GM11168 (cell line): ENCODE data around the gene LTBP2.

ENCODE experiments used
- in situ Hi-C: fragments of 300-500 bp; cut with MboI; formaldehyde crosslinking; loops from one replicate; pipeline ENCODE4 v1.12.0; 2022; ENCODE audit warnings: low sequenced_read_pairs; ENCODE audit not compliant: unreplicated experiment

Gene LTBP2

GRCh38 chr14:74535756-74536325, 76.2 kb downstream of the LTBP2 start:
- in situ Hi-C loops, result no loop called here

GRCh38 chr14:74533576-74533975, 78.5 kb downstream of the LTBP2 start:
- in situ Hi-C loops, result no loop called here

- in situ Hi-C loops, result no loop called here
Observed at GRCh38 chr14:74532246-74532645, 79.8 kb downstream of the LTBP2 start.

DNA sequence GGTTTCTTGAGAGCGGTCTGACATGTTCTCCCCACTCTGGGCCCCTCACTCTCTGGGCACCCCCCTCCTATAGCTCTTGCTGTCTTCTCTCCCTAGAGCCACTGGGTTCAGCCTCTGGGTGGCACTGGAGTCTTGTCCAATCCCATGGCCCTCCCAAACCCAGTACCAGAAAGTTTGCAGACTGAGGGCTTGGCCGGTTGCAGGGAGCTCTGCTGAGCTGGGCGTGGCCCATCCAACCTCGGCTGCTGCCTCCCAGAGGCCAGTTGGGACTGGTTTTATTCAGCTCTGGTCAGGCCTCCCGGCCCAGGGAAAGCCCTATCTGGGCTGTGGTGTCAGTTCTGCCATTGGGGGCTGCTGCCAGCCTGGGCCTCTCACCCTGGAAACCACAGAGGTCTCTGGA, 80.6 kb downstream of the LTBP2 start:
- in situ Hi-C loops, result no loop called here

- in situ Hi-C loops, result no loop called here
Observed at GRCh38 chr14:74531006-74531405, 81.0 kb downstream of the LTBP2 start.

DNA sequence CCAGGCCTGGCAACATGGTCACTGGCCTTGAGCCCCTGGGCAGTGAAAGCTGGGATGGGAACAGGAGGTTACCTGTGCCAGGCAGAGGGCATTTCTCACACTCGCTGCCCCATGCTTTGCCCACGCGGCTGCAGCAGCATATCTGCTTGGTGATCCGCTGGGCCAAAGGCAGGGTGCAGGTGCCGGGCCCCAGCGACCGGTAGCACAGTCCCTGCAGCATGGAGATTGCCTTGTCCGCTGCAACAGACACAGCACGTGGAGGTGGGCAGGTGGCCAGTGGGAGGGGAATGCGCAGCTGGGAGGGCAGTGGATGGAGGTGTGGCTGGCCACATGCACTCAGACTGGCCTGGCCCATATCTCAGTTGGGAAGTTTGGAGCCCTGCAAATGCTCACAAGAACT, 83.2 kb downstream of the LTBP2 start:
- in situ Hi-C loops, result no loop called here

- in situ Hi-C loops, result no loop called here
Observed at GRCh38 chr14:74528406-74528805, 83.6 kb downstream of the LTBP2 start.

DNA sequence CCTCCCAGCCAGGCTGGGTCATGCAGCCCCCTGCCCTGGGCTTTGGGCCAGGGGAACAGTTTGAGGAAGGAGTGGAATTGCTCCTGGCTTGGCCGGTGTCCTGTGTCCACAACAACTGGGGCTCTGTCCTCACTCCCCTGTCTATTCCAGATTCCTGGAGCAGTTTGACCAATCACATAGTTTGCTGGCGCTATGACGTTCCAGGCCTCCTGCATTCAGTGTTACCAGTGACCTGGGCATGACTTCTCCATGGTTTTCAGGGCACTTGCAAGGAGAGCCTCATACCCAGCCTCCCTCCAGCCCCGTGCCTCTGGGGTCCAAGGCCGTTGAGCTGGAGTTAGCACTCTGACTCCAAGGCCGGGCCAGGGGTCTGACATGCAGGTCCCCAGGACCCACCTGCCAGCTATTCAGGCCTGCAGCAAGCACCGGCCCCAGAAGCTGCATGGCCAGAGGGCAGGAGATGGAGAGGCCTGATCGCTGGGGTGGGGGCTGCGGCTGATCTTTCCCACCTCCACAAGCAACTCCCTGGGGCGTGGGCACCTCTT, 84.2 kb downstream of the LTBP2 start:
- in situ Hi-C loops, result no loop called here

GRCh38 chr14:74526854-74527585, 85.0 kb downstream of the LTBP2 start:
- in situ Hi-C loops, result no loop called here

GRCh38 chr14:74525361-74525851, 86.6 kb downstream of the LTBP2 start:
- in situ Hi-C loops, result no loop called here

DNA sequence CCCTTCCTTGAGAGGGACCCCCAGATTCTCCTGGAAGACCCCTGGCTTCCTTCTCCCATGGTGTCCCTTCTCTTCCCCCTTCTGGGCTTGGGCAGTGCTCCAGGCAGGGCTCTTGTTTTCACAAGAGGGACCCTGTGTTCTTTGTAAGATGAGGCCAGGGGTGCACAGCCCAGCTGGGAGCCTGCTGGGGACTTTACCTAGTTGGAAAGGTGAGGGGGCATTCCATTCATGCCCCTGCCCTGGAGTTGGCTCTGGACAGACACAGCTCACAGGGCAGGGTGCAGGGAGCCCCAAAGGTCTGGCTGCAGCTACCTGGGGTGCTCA, 87.3 kb downstream of the LTBP2 start:
- in situ Hi-C loops, result no loop called here

DNA sequence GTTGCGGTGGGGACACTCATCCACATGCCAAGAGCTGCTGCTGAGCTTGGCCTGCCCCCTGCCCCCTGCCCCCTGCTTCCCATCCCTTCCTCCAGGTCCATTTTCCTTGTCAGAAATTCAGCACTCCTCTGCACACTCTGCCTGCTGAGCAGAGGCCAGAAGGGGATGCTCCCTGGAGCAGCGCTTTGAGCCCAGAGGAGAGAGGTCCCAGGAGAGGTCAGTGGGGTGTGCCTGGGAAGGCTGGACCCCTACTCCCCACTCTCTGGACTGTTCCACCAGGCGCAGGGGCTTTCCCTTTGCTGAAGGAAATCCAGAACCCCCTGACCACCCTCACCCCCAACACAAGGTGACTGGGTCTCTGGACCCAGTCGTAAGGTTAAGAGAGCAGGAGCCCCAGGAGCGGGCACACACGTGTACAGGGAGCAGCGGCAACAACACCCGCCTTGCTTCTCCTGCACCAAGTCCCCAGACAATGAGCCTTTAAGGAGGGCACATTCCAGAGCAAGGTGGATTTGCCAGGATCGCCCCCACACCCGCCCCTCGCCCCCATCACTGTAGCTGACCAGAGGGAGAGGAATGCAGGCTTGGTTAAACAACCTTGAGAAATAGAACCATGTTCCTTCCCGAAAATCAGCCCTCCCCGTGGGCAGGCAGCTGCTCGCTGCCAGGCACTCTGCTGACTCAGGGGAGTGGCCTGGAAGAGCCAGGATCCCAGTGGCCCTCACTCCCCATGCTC, 87.8 kb downstream of the LTBP2 start:
- in situ Hi-C loops, result no loop called here

GRCh38 chr14:74522740-74523139, 89.3 kb downstream of the LTBP2 start:
- in situ Hi-C loops, result no loop called here

DNA sequence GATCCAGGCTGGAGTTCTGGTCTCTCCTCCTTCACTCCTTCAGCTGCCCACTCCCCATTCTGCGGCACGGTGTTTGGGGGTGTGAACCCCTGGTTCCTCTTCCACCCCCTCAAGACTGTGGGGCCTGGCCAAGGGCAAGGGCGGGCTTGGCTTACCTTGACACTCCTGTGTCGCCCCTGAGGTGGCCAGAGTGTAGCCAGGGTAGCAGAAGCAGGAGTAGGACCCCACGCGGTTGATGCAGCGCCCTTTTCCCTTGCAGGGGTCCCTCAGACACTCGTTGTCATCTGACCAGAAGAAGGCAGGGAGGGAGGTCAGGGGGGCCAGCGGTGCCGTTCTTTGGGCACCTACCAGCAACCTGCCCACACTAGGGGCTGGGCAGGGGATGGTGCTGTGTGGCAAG, 90.3 kb downstream of the LTBP2 start:
- in situ Hi-C loops, result no loop called here

DNA sequence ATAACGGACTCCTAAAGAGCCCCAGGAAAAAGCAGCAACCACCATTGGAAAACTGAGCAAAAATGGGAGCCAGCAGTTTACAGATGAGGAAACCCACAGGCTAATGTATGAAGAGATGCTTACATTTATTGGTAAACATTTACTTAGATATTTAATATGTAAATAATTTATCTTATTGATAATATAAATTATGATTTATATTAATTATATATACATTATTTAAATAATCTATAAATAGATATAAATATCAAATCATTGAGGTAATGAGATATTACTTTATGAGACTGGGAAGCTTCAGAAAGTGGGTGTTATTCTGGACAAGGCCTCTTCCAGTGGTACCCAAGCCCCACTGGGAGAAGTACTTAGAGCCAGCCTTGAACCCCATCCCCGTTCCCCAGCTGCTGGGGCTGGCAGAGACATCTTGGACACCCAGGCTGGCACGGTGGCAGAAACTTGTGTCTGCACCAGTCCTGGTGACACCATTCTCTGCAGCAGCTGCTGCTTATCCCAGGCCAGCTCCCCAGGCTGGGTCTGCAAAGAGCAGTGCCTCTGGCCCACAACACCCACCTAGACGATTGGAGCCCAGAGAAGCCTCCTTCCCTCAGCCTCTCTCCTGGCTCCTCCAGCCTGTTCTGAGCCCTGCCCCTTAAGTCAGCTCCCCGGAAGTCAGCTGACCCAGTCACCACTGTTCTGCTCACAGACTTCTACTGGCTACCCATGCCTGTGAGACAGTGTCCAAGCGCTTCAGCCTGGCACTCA, 92.5 kb downstream of the LTBP2 start:
- in situ Hi-C loops, result no loop called here

DNA sequence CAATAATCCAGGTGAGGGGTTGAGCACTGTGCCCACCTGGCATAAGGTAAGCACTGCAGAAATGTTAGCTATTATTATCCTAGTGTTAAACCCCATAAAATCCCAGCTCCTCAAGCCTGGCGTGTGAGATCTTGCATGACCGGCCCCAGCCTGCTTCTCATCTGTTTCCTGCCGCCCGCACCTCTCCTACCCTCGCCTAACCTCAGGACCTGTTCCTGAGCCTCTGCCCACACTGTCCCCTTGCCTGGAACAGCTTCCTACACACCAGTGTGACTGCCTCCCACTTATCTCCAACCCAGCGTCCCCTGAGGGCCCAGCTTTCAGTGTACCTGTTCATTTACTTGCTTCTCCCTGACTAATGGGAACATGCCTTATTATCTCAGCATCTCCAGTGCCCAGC, 93.8 kb downstream of the LTBP2 start:
- in situ Hi-C loops, result no loop called here

DNA sequence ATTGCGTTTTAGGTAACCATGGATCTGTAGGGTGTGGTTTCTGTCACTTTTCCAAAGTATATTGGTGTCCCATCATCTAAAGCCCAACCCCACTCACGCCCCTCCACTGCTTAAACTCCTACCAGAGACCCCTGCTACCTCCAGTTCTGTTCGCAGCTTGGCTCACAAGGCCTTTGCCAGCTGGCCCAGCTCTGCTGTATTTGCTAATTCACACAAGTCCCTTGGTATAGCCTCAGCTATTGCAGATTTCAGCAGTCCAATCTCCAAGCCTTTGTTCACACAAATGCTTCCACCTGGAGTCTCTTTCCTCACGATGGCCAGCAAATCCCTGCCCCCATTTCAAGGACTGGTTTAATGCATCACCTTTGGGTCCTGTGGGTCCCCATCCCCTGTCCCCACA, 94.3 kb downstream of the LTBP2 start:
- in situ Hi-C loops, result no loop called here

GRCh38 chr14:74516451-74517160, 95.4 kb downstream of the LTBP2 start:
- in situ Hi-C loops, result no loop called here

GRCh38 chr14:74515891-74516412, 96.1 kb downstream of the LTBP2 start:
- in situ Hi-C loops, result no loop called here

- in situ Hi-C loops, result no loop called here
Observed at GRCh38 chr14:74514471-74514941, 97.5 kb downstream of the LTBP2 start.
